Neural cell (in vitro differentiated cells): ENCODE data around the gene ALX4.

Source experiments
- CTCF ChIP-seq: fragments of 450-650 bp; IDR thresholded peaks from 2 replicates; pipeline ENCODE4 v1.5.1; 2014; ENCODE audit warnings: antibody characterized with exemption, mild to moderate bottlenecking, moderate library complexity; ENCODE audit not compliant: poor library complexity, severe bottlenecking
- EP300 ChIP-seq: fragments of 450-650 bp; conservative IDR thresholded peaks from 2 replicates; pipeline ENCODE4 v1.6.1; 2014; ENCODE audit warnings: antibody characterized with exemption, mild to moderate bottlenecking, moderate library complexity; ENCODE audit not compliant: poor library complexity, severe bottlenecking
- EZH2 ChIP-seq: fragments of 200-600, 300-800 bp; shearing (Covaris generic), sonication (generic); IDR thresholded peaks from 2 replicates; pipeline ENCODE4 v1.6.1; 2014; ENCODE audit warnings: antibody characterized with exemption, low read length, borderline replicate concordance, mild to moderate bottlenecking; ENCODE audit not compliant: insufficient read depth, poor library complexity, severe bottlenecking
- POLR2AphosphoS5 ChIP-seq: IDR thresholded peaks from 2 replicates; pipeline ENCODE4 v1.6.1; 2012
- REST ChIP-seq: IDR thresholded peaks from 2 replicates; pipeline ENCODE4 v1.6.1; 2012; ENCODE audit warnings: borderline replicate concordance
- TAF1 ChIP-seq: IDR thresholded peaks from 2 replicates; pipeline ENCODE4 v1.6.1; 2012; ENCODE audit warnings: low read depth

- TF ChIP-seq TAF1 (no peak), EP300 (no peak), CTCF (no peak), POLR2AphosphoS5 (no peak), EZH2 (no peak), REST (no peak)
Observed at GRCh38 chr11:44325698-44326097, 15.8 kb upstream of the ALX4 start.
